IMR-90 (cell line): ENCODE data around the gene WASF1. TPM values are rescaled to one million over a fixed set of nuclear protein-coding genes. Genes with fewer than 3 reads are reported as not detected.

Experiments
- ATAC-seq: fragments of 200-7000 bp; cut with Tn5 transposase; 2 replicates; pipeline ENCODE4 v1.9.1; 2020; ENCODE audit warnings: low read depth, mild to moderate bottlenecking, moderate library complexity
- BruUV-seq: library from RNA; stranded (reverse); fragments of 400-500 nt; replicated peaks from 2 replicates; lab custom pipeline; 2021; lab: Mats Ljungman, UMichigan
- CTCF ChIA-PET: fragments of 300-600 bp; formaldehyde crosslinking; extraction: SDS; loops from one replicate; lab custom pipeline; 2021; ENCODE audit warnings: antibody characterized with exemption; lab: Yijun Ruan, JAX
- POLR2A ChIA-PET: fragments of 300-600 bp; sonication (Branson Sonifier 250); formaldehyde crosslinking; loops from one replicate; lab custom pipeline; 2022; ENCODE audit warnings: antibody characterized with exemption; ENCODE audit not compliant: unreplicated experiment; lab: Charles Lee
- DNase-seq: peaks from one replicate; pipeline ENCODE4 v3.0.0; 2013
- H2AFZ ChIP-seq: replicated peaks from 2 replicates; pipeline ENCODE3; 2013; ENCODE audit warnings: low read length, mild to moderate bottlenecking; ENCODE audit not compliant: poor library complexity
- H2AK5ac ChIP-seq: 2 replicates; pipeline ENCODE4 v1.6.1; 2013; ENCODE audit warnings: low read depth, low read length, inconsistent platforms
- H2AK9ac ChIP-seq: replicated peaks from 2 replicates; pipeline ENCODE3; 2013; ENCODE audit warnings: mild to moderate bottlenecking, low read depth, low read length, moderate library complexity; ENCODE audit not compliant: poor library complexity
- H2BK120ac ChIP-seq: 2 replicates; pipeline ENCODE4 v1.6.1; 2013; ENCODE audit warnings: low read depth, low read length, inconsistent platforms
- H2BK15ac ChIP-seq: 3 replicates; pipeline ENCODE4 v1.6.1; 2013; ENCODE audit warnings: low read depth, low read length, inconsistent platforms
- H2BK20ac ChIP-seq: 2 replicates; pipeline ENCODE4 v1.6.1; 2013; ENCODE audit warnings: low read depth, mild to moderate bottlenecking, inconsistent platforms, low read length, moderate library complexity
- H2BK5ac ChIP-seq: 2 replicates; pipeline ENCODE4 v1.6.1; 2013; ENCODE audit warnings: mild to moderate bottlenecking, low read depth, low read length, inconsistent platforms; ENCODE audit not compliant: poor library complexity, severe bottlenecking
- H3K14ac ChIP-seq: replicated peaks from 2 replicates; pipeline ENCODE4 v1.6.1; 2013; ENCODE audit warnings: low read depth, low read length, inconsistent platforms
- H3K18ac ChIP-seq: 2 replicates; pipeline ENCODE4 v1.6.1; 2013; ENCODE audit warnings: low read depth, low read length, control low read depth
- H3K23ac ChIP-seq: 2 replicates; pipeline ENCODE4 v1.6.1; 2013; ENCODE audit warnings: low read depth, low read length, inconsistent platforms
- H3K27ac ChIP-seq: 2 replicates; pipeline ENCODE4 v1.5.1; 2013; ENCODE audit warnings: mild to moderate bottlenecking, control low read depth, low read length; ENCODE audit not compliant: insufficient read depth
- H3K27me3 ChIP-seq: 2 replicates; pipeline ENCODE4 v1.6.1; 2013; ENCODE audit warnings: low read length; ENCODE audit not compliant: control insufficient read depth, insufficient read depth
- H3K36me3 ChIP-seq: 2 replicates; pipeline ENCODE4 v1.6.1; 2013; ENCODE audit warnings: low read length, mixed read lengths; ENCODE audit not compliant: control insufficient read depth, insufficient read depth
- H3K4ac ChIP-seq: 2 replicates; pipeline ENCODE4 v1.6.1; 2013; ENCODE audit warnings: low read depth, low read length, inconsistent platforms
- H3K4me1 ChIP-seq: 2 replicates; pipeline ENCODE4 v1.6.1; 2013; ENCODE audit warnings: low read length, mixed read lengths; ENCODE audit not compliant: control insufficient read depth, insufficient read depth
- H3K4me2 ChIP-seq: 2 replicates; pipeline ENCODE4 v1.6.1; 2013; ENCODE audit warnings: low read depth, mild to moderate bottlenecking, control low read depth, low read length, moderate library complexity
- H3K4me3 ChIP-seq: 2 replicates; pipeline ENCODE4 v1.5.1; 2013; ENCODE audit warnings: low read depth, mild to moderate bottlenecking, control low read depth, low read length, moderate library complexity; ENCODE audit not compliant: insufficient read depth
- H3K56ac ChIP-seq: 2 replicates; pipeline ENCODE4 v1.6.1; 2013; ENCODE audit warnings: low read length, inconsistent platforms; ENCODE audit not compliant: insufficient read depth; ENCODE audit errors: extremely low read depth
- H3K79me1 ChIP-seq, 2 experiments: 2 replicates each; pipeline ENCODE4 v1.6.1; 2013; ENCODE audit warnings: low read length in 2 of 2, inconsistent platforms in 1 of 2, low read depth in 1 of 2
- H3K9ac ChIP-seq: 2 replicates; pipeline ENCODE4 v1.6.1; 2013; ENCODE audit warnings: low read depth, low read length, control low read depth
- H3K9me1 ChIP-seq: 2 replicates; pipeline ENCODE4 v1.6.1; 2013; ENCODE audit warnings: low read length, inconsistent platforms; ENCODE audit not compliant: insufficient read depth
- H3K9me3 ChIP-seq: 2 replicates; pipeline ENCODE4 v1.6.1; 2013; ENCODE audit warnings: low read length; ENCODE audit not compliant: control insufficient read depth, insufficient read depth
- H4K20me1 ChIP-seq: 2 replicates; pipeline ENCODE4 v1.6.1; 2013; ENCODE audit warnings: low read length, inconsistent platforms; ENCODE audit not compliant: insufficient read depth
- H4K5ac ChIP-seq: 2 replicates; pipeline ENCODE4 v1.6.1; 2013; ENCODE audit warnings: mild to moderate bottlenecking, low read depth, low read length, control low read depth
- H4K8ac ChIP-seq, 2 experiments: 2 replicates each; pipeline ENCODE4 v1.6.1; 2013; ENCODE audit warnings: low read depth in 2 of 2, low read length in 2 of 2, control low read depth in 1 of 2, inconsistent platforms in 1 of 2
- H4K91ac ChIP-seq: 2 replicates; pipeline ENCODE4 v1.6.1; 2013; ENCODE audit warnings: low read depth, low read length, inconsistent platforms; ENCODE audit not compliant: insufficient read depth
- CHD1 ChIP-seq: IDR thresholded peaks from 2 replicates; pipeline ENCODE4 v1.6.1; 2012; ENCODE audit warnings: low read depth, low read length, improper control_type of control experiment
- POLR2A ChIP-seq: IDR thresholded peaks from 2 replicates; pipeline ENCODE4 v1.6.1; 2012; ENCODE audit warnings: mild to moderate bottlenecking, low read depth, low read length
- WGBS, 2 experiments: methylation state at CpG; one replicate each; pipeline versions ENCODE4 v1.1.5 to v1.1.7; 2013; ENCODE audit warnings: missing lambda C conversion rate in 2 of 2; ENCODE audit not compliant: insufficient read length in 1 of 2; ENCODE audit errors: extremely low coverage in 2 of 2; 5-methylcytosine and 5-hydroxymethylcytosine counted together
- dilution Hi-C: fragments of 300-500 bp; cut with HindIII; formaldehyde crosslinking; loops from one replicate; pipeline ENCODE4 v1.14.3; 2018; ENCODE audit warnings: low sequenced_read_pairs; ENCODE audit not compliant: unreplicated experiment
- in situ Hi-C: fragments of 300-500 bp; cut with MboI; formaldehyde crosslinking; loops from 3 replicates; pipeline ENCODE4 v1.14.3; 2019; ENCODE audit warnings: low sequenced_read_pairs, inconsistent platforms, mixed read lengths
- intact Hi-C: fragments of 100-400 bp; cut with micrococcal nuclease; formaldehyde crosslinking; loops from 2 replicates; pipeline ENCODE4 v1.10.0; 2022
- polyA plus RNA-seq, 3 experiments: library from polyadenylated mRNA; depleted of rRNA; stranded (reverse); fragments of >200 nt; gene quantifications; 2 replicates each; pipeline ENCODE4 v1.2.3, GENCODE V29; 2012; ENCODE audit warnings: low replicate concordance in 1 of 3
- total RNA-seq: library from RNA; depleted of rRNA; stranded (reverse); fragments of >200 nt; gene quantifications from 2 replicates; pipeline ENCODE4 v1.2.3, GENCODE V29; 2012

The WASF1 gene
- total and polyA plus RNA-seq, 2 of the 4 experiments (the other 2 are of a cell fraction): 3.0 to 17.3 TPM

GRCh38 chr6:110226261-110226660 lies 46.8 kb upstream of the WASF1 start:
- BruUV-seq: no TSS peak
- Histone ChIP-seq H3K4me3 (no peak overlapping the region), H3K4ac (no peak overlapping the region), H3K9me1 (peaks cover 2% of the 10 kb centered on the region; the same call in 1 of the 2 replicates), H3K27ac (no peak overlapping the region), H3K23ac (no peak overlapping the region), H2BK120ac (no peak overlapping the region), H2BK15ac (no peak overlapping the region), H4K20me1 (no peaks in the 10 kb centered on the region), H3K9me3 (no peaks in the 10 kb centered on the region), H3K18ac (no peak overlapping the region), H3K36me3 (peaks cover 10% of the 10 kb centered on the region), H4K91ac (no peak overlapping the region), H3K27me3 (no peaks in the 10 kb centered on the region), H2AFZ (no peak overlapping the region), H2AK9ac (no peak overlapping the region), H3K4me2 (no peak overlapping the region), H4K5ac (no peak overlapping the region), H3K9ac (no peak overlapping the region), H3K4me1 (peaks cover 3% of the 10 kb centered on the region), H2AK5ac (no peak overlapping the region), H2BK20ac (no peak overlapping the region), H4K8ac (no peak overlapping the region), H3K56ac (no peak overlapping the region), H2BK5ac (no peak overlapping the region), H3K79me1 (no peaks in the 10 kb centered on the region), H3K14ac (no peak overlapping the region)
- WGBS, 2 experiments: no CpG with 5 or more reads among the region's 1 CpG
- DNase-seq (no peak), ATAC-seq (no peak)
- dilution Hi-C loops (no loop called here), intact Hi-C loops (no loop called here), in situ Hi-C loops (no loop called here)
- ChIA-PET CTCF (no interaction called here), POLR2A (no interaction called here)
- TF ChIP-seq POLR2A (no peak), CHD1 (no peak)
